Gastrocnemius medialis (tissue), 4 donors: ENCODE results near the gene FBXW2.

Experiments used
- CTCF ChIP-seq, 5 experiments: fragments of 450-650 bp in 3 of 5; fragments of 200-600 bp in 2 of 5; sonication (generic) in 2 of 5; IDR thresholded peaks in 4 of 5; conservative IDR thresholded peaks in 1 of 5; 1 replicate in 4 of 5; 2 replicates in 1 of 5; pipeline ENCODE4 v1.5.1; 2016 to 2019; ENCODE audit warnings: antibody characterized with exemption in 5 of 5, mild to moderate bottlenecking in 3 of 5, moderate library complexity in 3 of 5
- POLR2A ChIP-seq, 2 donors: fragments of 450-650 bp; IDR thresholded peaks; one replicate each; pipeline ENCODE4 v1.6.1; 2017; ENCODE audit warnings: antibody characterized with exemption in 2 of 2, mild to moderate bottlenecking in 2 of 2, moderate library complexity in 2 of 2

DNA sequence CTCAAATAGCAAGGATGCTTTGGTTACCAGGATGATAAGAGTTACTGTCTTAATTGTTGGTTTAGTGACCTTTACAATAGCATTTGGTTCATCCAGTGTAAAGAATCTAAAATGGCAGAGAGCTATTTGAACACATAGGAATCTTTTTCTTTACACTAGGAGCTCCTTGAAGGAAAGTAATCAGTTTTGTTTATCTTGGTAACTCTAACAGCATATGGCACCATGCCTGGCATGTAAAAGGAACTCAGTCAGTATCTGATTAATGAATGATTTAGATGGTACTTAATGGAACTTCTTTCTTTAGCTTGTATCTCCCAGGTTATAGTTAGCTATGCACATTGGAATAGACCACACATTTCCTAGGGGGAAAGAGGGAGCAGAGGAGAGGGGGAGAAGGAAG, 39.6 kb upstream of the FBXW2 start:
- no peak for TF ChIP-seq CTCF (IDR thresholded peaks at IDR 0.05 in 4 of 5, conservative IDR thresholded peaks at IDR 0.05 in 1 of 5)
- TF ChIP-seq POLR2A (IDR thresholded peaks at IDR 0.05), result no peak
